ENCODE results near the gene ADPRHL1. TPM values are rescaled to one million over a fixed set of nuclear protein-coding genes. Genes with fewer than 3 reads are reported as not detected.
"Not testable (repeated sequence)": the region's sequence is repeated elsewhere in the genome, so short reads cannot be mapped to it uniquely, and the experiment has no call there.

Gene ADPRHL1
- total RNA-seq, 1 donor from 2014 or later: 484 TPM

DNA sequence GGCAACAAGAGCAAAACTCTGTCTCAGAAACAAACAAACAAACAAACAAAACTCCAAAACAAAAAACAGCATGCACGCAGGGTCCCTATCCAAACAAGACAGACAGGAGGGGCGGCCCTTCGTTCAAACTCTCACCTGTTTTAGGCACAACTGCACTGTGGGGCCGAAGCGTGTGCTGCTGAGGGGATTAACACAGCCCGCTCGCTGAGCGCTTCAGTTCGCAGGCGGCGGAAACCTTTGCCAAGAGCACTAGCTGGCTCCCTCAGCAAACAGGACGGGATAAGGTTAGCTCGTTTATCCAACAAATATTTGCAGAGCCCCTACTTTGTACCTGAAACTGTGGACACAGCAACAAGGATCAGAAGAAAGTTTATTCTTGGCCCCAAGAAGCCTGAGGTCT is 1.6 kb upstream of the ADPRHL1 start:
- intact Hi-C loops (cut with micrococcal nuclease): no loop called here
- Histone ChIP-seq H3K27me3 (ENCODE audit: low read depth) (no peaks in the 10 kb centered on the region), H3K4me3 (no peak overlapping the region), H3K36me3 (peaks cover 57% of the 10 kb centered on the region), H3K27ac (replicated peaks) (peak overlapping the region; percentile 89), H3K9me3 (replicated peaks) (no peaks in the 10 kb centered on the region), H3K4me1 (peaks cover 53% of the 10 kb centered on the region)
- no peak for DNase-seq
- TF ChIP-seq, protein P1, sequence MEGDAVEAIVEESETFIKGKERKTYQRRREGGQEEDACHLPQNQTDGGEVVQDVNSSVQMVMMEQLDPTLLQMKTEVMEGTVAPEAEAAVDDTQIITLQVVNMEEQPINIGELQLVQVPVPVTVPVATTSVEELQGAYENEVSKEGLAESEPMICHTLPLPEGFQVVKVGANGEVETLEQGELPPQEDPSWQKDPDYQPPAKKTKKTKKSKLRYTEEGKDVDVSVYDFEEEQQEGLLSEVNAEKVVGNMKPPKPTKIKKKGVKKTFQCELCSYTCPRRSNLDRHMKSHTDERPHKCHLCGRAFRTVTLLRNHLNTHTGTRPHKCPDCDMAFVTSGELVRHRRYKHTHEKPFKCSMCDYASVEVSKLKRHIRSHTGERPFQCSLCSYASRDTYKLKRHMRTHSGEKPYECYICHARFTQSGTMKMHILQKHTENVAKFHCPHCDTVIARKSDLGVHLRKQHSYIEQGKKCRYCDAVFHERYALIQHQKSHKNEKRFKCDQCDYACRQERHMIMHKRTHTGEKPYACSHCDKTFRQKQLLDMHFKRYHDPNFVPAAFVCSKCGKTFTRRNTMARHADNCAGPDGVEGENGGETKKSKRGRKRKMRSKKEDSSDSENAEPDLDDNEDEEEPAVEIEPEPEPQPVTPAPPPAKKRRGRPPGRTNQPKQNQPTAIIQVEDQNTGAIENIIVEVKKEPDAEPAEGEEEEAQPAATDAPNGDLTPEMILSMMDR (IDR thresholded peaks at IDR 0.05; ENCODE audit: borderline replicate concordance): no peak

GRCh38 chr13:113452466-113452865 is 822 bp downstream of the ADPRHL1 start:
- TF ChIP-seq, protein P1 (IDR thresholded peaks at IDR 0.05; ENCODE audit: borderline replicate concordance): no peak
- peaks cover 56% of the 10 kb centered on the region for H3K4me1 ChIP-seq
- peak overlapping the region; percentile 71 for H3K4me3 ChIP-seq
- peaks cover 34% of the 10 kb centered on the region for H3K36me3 ChIP-seq
- H3K27me3 ChIP-seq (ENCODE audit: low read depth): no peaks in the 10 kb centered on the region
- DNase-seq: no peak
- intact Hi-C loops (cut with micrococcal nuclease): no loop called here
- H3K27ac ChIP-seq (replicated peaks): peak overlapping the region; percentile 89
- H3K9me3 ChIP-seq (replicated peaks): no peaks in the 10 kb centered on the region

DNA sequence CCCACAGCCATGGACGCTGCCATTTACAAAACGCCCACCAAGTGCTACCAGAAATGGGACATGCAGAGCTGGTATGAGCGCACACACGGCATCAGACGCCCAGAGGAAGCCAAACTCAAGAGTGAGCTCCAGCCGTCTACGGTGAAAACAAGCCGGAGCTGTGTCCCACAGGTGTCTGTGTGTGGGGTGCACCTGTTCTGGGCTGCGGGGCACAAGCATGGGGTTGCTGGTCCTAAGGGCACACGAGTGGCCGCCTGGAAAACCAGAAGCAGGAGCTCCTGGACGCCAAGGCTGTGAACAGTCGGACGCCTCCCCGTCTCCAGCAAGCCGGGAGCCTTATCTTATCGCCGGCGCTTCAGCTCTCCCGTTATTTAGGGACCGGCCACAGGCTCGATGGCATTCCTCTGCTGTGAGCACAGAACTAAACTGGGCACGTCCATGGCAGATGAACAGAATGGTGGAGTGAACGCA is 1.3 kb downstream of the ADPRHL1 start:
- intact Hi-C loops (cut with micrococcal nuclease): no loop called here
- peaks cover 59% of the 10 kb centered on the region for H3K4me1 ChIP-seq
- peak overlapping the region; percentile 71 for H3K4me3 ChIP-seq
- peak overlapping the region; percentile 89 for H3K27ac ChIP-seq (replicated peaks)
- no peaks in the 10 kb centered on the region for H3K27me3 ChIP-seq (ENCODE audit: low read depth)
- H3K36me3 ChIP-seq: peaks cover 30% of the 10 kb centered on the region
- TF ChIP-seq, protein P1 (IDR thresholded peaks at IDR 0.05; ENCODE audit: borderline replicate concordance): no peak
- DNase-seq: peak; percentile 72
- H3K9me3 ChIP-seq (replicated peaks): no peaks in the 10 kb centered on the region

DNA sequence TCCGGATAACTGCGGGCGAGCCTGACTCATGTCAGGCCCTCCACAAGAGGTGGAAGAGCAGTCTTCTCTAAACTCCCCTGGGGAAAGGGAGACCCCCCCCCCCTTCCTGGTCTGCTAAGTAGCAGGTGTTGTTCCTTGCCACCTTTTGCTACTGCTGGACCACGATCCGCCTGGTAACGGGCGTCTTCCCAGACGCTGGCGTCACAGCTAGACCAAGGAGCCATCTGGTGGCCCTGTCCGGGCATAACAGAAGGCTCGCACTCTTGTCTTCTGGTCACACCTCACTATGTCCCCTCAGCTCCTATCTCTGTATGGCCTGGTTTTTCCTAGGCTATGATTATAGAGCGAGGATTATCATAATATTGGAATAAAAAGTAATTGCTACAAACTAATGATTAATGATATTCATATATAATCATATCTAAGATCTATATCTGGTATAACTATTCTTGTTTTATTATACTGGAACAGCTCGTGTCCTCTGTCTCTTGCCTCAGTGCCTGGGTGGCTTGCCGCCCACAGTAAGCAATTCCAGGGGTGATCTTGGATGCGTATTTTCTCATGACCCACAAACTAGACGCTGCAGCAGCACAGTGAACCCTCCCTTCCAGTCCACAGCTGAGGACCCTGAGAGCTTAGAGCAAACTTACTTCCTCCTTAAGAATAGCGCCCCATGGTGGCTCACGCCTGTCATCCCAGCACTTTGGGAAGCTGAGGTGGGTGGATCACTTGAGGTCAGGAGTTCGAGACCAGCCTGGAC is 2.2 kb downstream of the ADPRHL1 start:
- TF ChIP-seq, protein P1 (IDR thresholded peaks at IDR 0.05; ENCODE audit: borderline replicate concordance): peak; percentile 34
- peaks cover 68% of the 10 kb centered on the region for H3K4me1 ChIP-seq
- H3K9me3 ChIP-seq (replicated peaks); intact Hi-C loops (cut with micrococcal nuclease); H3K27me3 ChIP-seq (ENCODE audit: low read depth); DNase-seq: not testable (repeated sequence)
- peaks cover 20% of the 10 kb centered on the region for H3K36me3 ChIP-seq
- H3K27ac ChIP-seq (replicated peaks): peak overlapping the region; percentile 89
- peak overlapping the region; percentile 71 for H3K4me3 ChIP-seq

DNA sequence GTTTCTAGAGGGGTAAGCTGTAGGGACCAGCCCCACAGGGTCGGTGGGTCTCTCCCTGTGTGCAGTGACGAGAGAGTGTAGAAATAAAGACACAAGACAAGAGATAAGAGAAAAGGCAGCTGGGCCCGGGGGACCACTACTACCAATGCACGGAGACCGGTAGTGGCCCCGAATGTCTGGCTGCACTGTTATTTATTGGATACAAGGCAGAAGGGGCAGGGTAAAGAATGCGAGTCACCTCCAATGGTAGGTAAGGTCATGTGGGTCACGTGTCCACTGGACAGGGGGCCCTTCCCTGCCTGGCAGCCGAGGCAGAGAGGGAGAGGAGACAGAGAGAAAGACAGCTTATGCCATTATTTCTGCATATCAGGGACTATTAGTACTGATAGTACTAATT is 2.9 kb downstream of the ADPRHL1 start:
- peak overlapping the region; percentile 89 for H3K27ac ChIP-seq (replicated peaks)
- H3K27me3 ChIP-seq (ENCODE audit: low read depth); intact Hi-C loops (cut with micrococcal nuclease); H3K9me3 ChIP-seq (replicated peaks); DNase-seq: not testable (repeated sequence)
- H3K36me3 ChIP-seq: peaks cover 13% of the 10 kb centered on the region
- peaks cover 69% of the 10 kb centered on the region for H3K4me1 ChIP-seq
- H3K4me3 ChIP-seq: peak overlapping the region; percentile 71

DNA sequence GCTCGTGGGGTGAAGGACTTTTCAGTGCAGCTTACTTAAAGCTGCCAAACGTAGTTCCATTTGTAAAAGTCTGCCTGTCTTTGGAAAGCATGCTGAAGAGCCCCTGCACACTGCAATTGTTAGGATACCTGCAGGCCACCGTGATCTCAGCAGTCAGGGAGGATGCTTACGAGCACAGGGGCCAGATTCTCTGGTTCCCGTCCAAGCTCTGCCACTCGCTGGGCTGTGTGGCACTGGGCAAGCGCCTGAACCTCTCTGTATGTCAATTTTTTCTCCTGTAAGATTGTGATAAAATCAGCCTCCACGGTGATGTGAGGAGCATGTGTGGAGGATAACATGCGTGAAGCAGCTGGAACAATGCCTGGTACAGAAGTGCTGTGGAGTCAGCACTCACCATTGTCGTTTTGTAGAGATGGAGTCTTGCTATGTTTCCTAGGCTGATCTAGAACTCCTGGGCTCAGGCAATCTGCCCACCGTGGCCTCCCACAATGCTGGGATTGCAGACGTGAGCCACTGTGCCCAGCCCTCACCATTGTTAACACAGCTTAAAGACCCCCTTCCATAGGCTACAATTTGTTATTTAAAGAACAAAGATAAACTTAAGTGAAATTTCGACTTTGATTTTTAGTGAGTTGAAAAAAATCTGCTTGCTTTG is 3.5 kb downstream of the ADPRHL1 start:
- peak overlapping the region; percentile 71 for H3K4me3 ChIP-seq
- H3K9me3 ChIP-seq (replicated peaks): no peaks in the 10 kb centered on the region
- intact Hi-C loops (cut with micrococcal nuclease): no loop called here
- TF ChIP-seq, protein P1 (IDR thresholded peaks at IDR 0.05; ENCODE audit: borderline replicate concordance): no peak
- H3K36me3 ChIP-seq: peaks cover 9% of the 10 kb centered on the region
- H3K27ac ChIP-seq (replicated peaks): peak overlapping the region; percentile 89
- peaks cover 69% of the 10 kb centered on the region for H3K4me1 ChIP-seq
- DNase-seq: no peak
- no peaks in the 10 kb centered on the region for H3K27me3 ChIP-seq (ENCODE audit: low read depth)
